Keratinocyte (primary cell): Measurements from ENCODE around the gene SLC25A23.

Experiments
- CTCF ChIP-seq, 3 experiments: IDR thresholded peaks in 1 of 3; conservative IDR thresholded peaks in 1 of 3; optimal IDR thresholded peaks in 1 of 3; 2 replicates in 2 of 3; 3 replicates in 1 of 3; pipeline versions ENCODE3 to v1.5.1; 2011; ENCODE audit warnings: low read length in 3 of 3, mild to moderate bottlenecking in 3 of 3, moderate library complexity in 2 of 3, control low read depth in 1 of 3, inconsistent platforms in 1 of 3; ENCODE audit not compliant: insufficient read depth in 2 of 3; ENCODE audit errors: extremely low read depth in 1 of 3
- EZH2 ChIP-seq: IDR thresholded peaks from one replicate; pipeline ENCODE4 v1.6.1; 2012; ENCODE audit warnings: inconsistent platforms, mild to moderate bottlenecking, low read length, moderate library complexity

DNA sequence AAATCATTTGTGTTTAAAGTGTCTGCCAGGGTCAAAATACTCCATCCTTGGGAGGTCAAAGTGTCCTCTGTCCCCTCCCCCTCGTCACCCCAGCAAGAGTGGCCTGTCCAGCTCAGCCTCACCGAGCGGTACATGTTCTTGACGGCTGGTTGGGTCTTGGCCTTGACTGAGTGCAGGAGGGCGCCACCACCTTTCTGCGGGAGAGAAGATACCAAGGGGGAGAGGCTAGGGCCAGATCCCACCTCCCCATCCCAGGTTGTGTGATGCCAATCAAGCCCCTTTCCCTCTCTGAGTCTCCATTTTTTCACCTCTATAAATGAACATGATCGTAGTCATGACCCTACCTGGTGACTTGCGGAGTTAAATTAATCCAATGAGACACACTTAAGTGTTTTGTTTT is 10.6 kb upstream of the SLC25A23 start:
- TF ChIP-seq CTCF (optimal IDR thresholded peaks at IDR 0.05 in 1 of 3, IDR thresholded peaks at IDR 0.05 in 1 of 3, conservative IDR thresholded peaks at IDR 0.05 in 1 of 3; ENCODE audit: extremely low read depth in 1 of 3, insufficient read depth in 2 of 3, low read length in 3 of 3) (no peak), EZH2 (no peak)
